ENCODE results near the gene IGSF21.

DNA sequence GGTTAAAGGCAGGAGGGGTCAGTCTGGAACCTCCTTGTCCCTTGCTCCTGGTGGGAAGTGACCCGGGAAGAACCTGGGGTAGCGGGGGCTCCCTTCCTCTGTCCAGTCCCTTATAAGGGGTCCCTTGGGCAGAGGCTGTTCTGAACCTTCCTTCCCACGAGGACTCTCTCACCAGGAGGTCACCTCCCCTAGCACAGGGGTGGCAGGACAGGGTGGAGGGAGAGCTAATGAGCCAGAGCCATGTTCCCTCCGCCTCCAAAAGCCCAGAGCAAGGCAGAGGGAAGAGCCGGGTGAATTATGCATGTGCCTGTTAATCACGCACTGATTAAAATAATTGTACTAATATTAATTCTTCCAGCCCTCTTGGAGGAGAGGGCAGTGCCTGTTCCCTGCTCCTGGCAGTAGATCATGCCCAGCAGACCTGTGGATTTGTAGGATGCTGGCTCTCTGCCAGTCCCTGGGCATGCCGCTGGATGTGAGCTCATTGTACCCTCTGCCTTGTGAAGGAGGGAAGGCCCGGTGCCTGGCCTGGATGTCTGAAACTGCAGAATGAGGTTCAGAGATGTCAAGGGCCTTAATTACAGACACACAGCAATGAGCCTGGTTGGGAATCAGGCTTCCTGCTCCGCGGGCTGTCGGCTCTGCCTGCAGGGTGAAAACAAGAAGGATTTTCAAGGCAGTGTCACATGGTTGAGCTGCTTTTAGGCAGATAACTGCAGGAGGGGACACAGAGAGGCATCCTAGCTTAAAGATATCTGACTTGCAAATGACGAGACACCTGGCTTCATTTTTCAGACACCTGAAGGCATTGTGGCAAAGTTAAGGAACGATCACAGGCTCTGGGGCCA, 68.2 kb downstream of the IGSF21 start:
- TF ChIP-seq, protein P1, sequence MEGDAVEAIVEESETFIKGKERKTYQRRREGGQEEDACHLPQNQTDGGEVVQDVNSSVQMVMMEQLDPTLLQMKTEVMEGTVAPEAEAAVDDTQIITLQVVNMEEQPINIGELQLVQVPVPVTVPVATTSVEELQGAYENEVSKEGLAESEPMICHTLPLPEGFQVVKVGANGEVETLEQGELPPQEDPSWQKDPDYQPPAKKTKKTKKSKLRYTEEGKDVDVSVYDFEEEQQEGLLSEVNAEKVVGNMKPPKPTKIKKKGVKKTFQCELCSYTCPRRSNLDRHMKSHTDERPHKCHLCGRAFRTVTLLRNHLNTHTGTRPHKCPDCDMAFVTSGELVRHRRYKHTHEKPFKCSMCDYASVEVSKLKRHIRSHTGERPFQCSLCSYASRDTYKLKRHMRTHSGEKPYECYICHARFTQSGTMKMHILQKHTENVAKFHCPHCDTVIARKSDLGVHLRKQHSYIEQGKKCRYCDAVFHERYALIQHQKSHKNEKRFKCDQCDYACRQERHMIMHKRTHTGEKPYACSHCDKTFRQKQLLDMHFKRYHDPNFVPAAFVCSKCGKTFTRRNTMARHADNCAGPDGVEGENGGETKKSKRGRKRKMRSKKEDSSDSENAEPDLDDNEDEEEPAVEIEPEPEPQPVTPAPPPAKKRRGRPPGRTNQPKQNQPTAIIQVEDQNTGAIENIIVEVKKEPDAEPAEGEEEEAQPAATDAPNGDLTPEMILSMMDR (IDR thresholded peaks at IDR 0.05), result no peak
- TF ChIP-seq POLR2A (IDR thresholded peaks at IDR 0.05), result no peak

All from gastroesophageal sphincter (tissue), 3 donors.